GM12801 (cell line): ENCODE measurements around the gene ALG9.

ENCODE experiments used
- CTCF ChIP-seq: IDR thresholded peaks from one replicate; pipeline ENCODE4 v1.5.1; 2011; ENCODE audit warnings: control low read depth; ENCODE audit not compliant: insufficient read length; ENCODE audit errors: extremely low read depth

The ALG9 gene

DNA sequence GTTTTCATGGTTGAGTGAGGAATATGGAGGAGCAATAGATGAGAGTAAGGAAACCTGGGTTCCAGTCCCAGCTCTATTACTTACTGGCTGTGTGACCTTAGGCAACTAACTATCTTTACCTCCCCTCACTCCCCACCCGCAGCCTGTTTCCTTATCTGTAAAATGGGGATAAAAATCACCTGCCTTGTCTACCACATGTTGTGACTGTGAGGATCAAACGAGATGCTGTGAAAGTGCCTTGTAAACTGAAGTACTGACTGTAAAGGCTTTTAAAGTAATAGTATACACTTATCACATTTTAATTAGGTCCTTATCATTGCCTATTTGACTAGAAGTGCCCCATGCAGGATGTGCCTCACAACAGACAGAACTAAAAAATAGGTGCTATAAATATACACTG is 86.3 kb downstream of the ALG9 start:
- TF ChIP-seq CTCF, result no peak

GRCh38 chr11:111782109-111782741 is 89.2 kb downstream of the ALG9 start:
- no peak for TF ChIP-seq CTCF

DNA sequence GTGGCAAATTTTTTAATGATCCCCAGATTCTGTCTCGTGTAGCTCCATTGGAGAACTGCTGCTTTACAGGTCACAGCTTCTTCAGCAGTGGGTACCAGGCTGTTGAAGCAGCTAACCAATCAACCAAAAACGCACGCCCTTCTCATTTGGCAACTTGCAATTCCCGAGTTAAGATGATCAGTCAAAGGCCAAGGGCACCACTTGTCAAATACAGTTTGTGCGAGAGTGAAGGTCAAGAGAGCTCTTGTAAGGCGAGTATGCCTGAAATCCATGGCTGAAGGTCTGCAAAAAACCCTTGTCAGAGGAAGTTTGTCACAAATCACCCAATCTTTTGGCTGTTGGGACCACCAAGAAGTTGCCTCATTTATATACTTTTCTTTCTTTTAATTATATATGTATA is 92.3 kb downstream of the ALG9 start:
- TF ChIP-seq CTCF, result no peak

- TF ChIP-seq CTCF, result no peak
Measured at GRCh38 chr11:111778047-111778558, 93.3 kb downstream of the ALG9 start.

DNA sequence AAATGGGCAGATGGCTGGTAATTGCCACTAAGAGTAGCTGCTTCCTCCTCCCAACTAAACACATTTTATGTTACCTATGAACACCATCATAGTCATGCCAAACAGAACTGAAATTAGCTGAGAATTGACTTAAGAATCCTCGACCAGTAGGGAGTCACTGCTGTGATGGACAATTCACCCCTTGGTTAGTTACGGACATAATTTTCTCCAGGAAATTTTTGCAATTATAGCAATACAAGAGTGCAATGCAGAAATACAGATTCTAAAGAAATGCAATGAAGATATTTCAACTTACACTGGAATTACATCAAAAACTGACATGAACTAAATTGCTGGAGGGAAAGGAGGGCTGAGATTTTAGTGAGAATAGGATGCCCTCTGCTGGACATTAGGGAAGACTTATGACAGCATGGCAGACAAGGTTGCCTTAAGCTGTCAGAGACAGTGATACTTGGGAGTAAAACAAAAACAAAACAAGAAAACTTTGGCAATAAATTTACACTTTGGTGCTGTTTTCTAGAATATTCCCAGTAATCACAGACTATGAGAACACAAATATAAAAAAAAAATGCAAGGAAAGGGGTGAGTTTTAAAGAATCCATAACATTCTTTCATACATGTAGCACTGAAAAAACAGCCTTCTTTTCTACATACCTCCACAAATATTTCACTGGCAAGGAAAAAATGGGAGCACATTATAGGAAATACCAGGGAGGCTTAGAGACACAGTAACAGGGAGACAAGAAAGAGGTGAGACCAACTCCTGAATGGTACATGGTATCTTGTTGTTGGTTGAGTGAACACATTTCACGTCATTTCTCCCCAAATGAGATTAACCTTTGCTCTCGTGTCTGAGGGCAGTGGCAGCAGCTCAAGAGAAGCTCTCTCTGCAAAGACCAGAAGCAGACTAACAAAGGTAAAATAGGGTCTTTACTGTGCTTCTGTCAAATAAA is 94.0 kb downstream of the ALG9 start:
- no peak for TF ChIP-seq CTCF

- no peak for TF ChIP-seq CTCF
Measured at GRCh38 chr11:111776398-111777093, 94.8 kb downstream of the ALG9 start.
